GM12891 (cell line): ENCODE measurements around the gene OTOGL.

Experiments used
- PAX5 ChIP-seq: IDR thresholded peaks from 2 replicates; pipeline ENCODE4 v1.6.1; 2011; ENCODE audit warnings: low read length, moderate library complexity, mild to moderate bottlenecking; ENCODE audit not compliant: insufficient read depth, severe bottlenecking
- POLR2A ChIP-seq: IDR thresholded peaks from 2 replicates; pipeline ENCODE4 v1.6.1; 2011; ENCODE audit warnings: low read depth, low read length, control low read depth
- POLR2AphosphoS5 ChIP-seq: IDR thresholded peaks from 2 replicates; pipeline ENCODE4 v1.6.1; 2011; ENCODE audit warnings: low read depth, low read length, control low read depth

DNA sequence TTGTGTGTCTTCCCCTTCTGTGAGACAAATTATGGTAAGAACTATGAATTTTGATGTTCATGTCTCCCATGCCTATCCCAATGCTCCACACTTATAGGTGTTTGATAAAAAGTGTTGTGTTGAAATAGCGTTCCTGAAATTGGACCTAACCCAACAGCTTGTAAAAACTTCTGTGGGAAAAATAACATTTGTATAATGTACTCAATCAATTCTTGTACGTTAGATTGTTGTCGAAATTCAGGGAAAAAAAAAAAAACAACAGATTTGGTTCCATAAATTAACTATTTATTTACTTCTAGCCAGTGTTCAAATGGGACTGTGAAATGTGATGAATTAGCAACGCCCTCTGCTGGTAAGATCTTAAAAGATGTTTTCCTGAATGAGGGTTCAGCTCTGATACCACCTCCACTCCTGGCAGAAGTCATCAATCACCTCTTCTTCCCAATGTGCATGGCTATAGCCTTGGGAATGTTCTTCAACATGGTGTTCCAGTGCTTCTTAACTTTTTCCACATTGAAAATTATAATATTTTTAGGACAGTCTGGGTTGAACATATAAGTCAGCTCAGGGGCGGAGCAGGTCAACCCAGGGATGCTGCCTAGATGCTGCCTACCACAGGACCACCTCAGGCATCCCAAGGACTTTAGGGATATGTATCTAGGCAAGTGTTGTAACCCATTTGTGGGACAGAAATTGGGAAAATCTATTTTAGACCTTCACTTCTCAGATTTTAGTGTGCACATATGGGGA, 170.6 kb downstream of the OTOGL start:
- TF ChIP-seq POLR2A (no peak), PAX5 (no peak), POLR2AphosphoS5 (no peak)
